PC-3 (cell line): Measurements from ENCODE around the gene AP5Z1. TPM values are rescaled to one million over a fixed set of nuclear protein-coding genes. Genes with fewer than 3 reads are reported as not detected.

Experiments
- ATAC-seq: fragments of 200-7000 bp; cut with Tn5 transposase; 2 replicates; pipeline ENCODE4 v1.9.1; 2020; ENCODE audit warnings: mild to moderate bottlenecking, moderate library complexity
- BruUV-seq: library from RNA; stranded (reverse); fragments of 400-500 nt; replicated peaks from 2 replicates; lab custom pipeline; 2021; lab: Mats Ljungman, UMichigan
- CTCF ChIA-PET: fragments of 300-600 bp; sonication (Branson Sonifier 250); formaldehyde crosslinking; loops from one replicate; lab custom pipeline; 2022; ENCODE audit warnings: antibody characterized with exemption; lab: Charles Lee
- POLR2A ChIA-PET: fragments of 300-600 bp; sonication (Branson Sonifier 250); formaldehyde crosslinking; loops from one replicate; lab custom pipeline; 2022; ENCODE audit warnings: antibody characterized with exemption; ENCODE audit not compliant: unreplicated experiment; lab: Charles Lee
- DNase-seq: peaks from one replicate; pipeline ENCODE4 v3.0.0-alpha.2; 2015
- H2AFZ ChIP-seq: fragments of 300-600 bp; sonication (generic); 2 replicates; pipeline ENCODE4 v1.6.0; 2016; ENCODE audit warnings: antibody characterized with exemption, low read length
- H3F3A ChIP-seq: fragments of 300-600 bp; sonication (generic); one replicate; pipeline ENCODE4 v1.6.0; 2017; ENCODE audit warnings: antibody characterized with exemption, low read length, control low read depth, mild to moderate bottlenecking; ENCODE audit not compliant: unreplicated experiment
- H3K27ac ChIP-seq: fragments of 300-600 bp; sonication (generic); 2 replicates; pipeline ENCODE4 v1.5.1; 2016; ENCODE audit warnings: mild to moderate bottlenecking, low read length
- H3K27me3 ChIP-seq: fragments of 300-600 bp; sonication (generic); 2 replicates; pipeline ENCODE4 v1.6.1; 2016; ENCODE audit warnings: low read length, mixed read lengths
- H3K36me3 ChIP-seq: fragments of 300-600 bp; sonication (generic); 2 replicates; pipeline ENCODE4 v1.6.1; 2016; ENCODE audit warnings: low read depth, mixed run types, low read length, mixed read lengths
- H3K4me1 ChIP-seq: fragments of 300-600 bp; sonication (generic); 2 replicates; pipeline ENCODE4 v1.5.1; 2016; ENCODE audit warnings: low read length; ENCODE audit not compliant: insufficient read depth
- H3K4me2 ChIP-seq: fragments of 300-600 bp; sonication (generic); 2 replicates; pipeline ENCODE4 v1.6.0; 2016; ENCODE audit warnings: low read length
- H3K4me3 ChIP-seq: fragments of 300-600 bp; sonication (generic); 2 replicates; pipeline ENCODE4 v1.5.1; 2016; ENCODE audit warnings: mild to moderate bottlenecking, low read length, mixed read lengths
- H3K79me2 ChIP-seq: fragments of 300-600 bp; sonication (generic); 2 replicates; pipeline ENCODE4 v1.6.1; 2017; ENCODE audit warnings: low read length, mixed read lengths
- H3K9ac ChIP-seq: fragments of 300-600 bp; sonication (generic); 2 replicates; pipeline ENCODE4 v1.6.0; 2016; ENCODE audit warnings: mild to moderate bottlenecking, low read length
- H3K9me2 ChIP-seq: fragments of 300-600 bp; sonication (generic); replicated peaks from 2 replicates; pipeline ENCODE4 v1.6.1; 2016; ENCODE audit warnings: mixed run types, low read length, mixed read lengths
- H3K9me3 ChIP-seq: fragments of 300-600 bp; sonication (generic); 2 replicates; pipeline ENCODE4 v1.6.1; 2016; ENCODE audit warnings: low read length, mixed read lengths
- H4K20me1 ChIP-seq: fragments of 300-600 bp; sonication (generic); 2 replicates; pipeline ENCODE4 v1.6.1; 2016; ENCODE audit warnings: low read length, mixed read lengths
- CTCF ChIP-seq: fragments of 300-600 bp; sonication (generic); conservative IDR thresholded peaks from 2 replicates; pipeline ENCODE4 v1.5.1; 2017; ENCODE audit warnings: antibody characterized with exemption, low read depth, mild to moderate bottlenecking, low read length
- EZH2 ChIP-seq: fragments of 300-600 bp; sonication (generic); IDR thresholded peaks from one replicate; pipeline ENCODE4 v1.6.1; 2017; ENCODE audit warnings: antibody characterized with exemption, mild to moderate bottlenecking, low read length; ENCODE audit not compliant: unreplicated experiment
- EZH2phosphoT487 ChIP-seq: fragments of 300-600 bp; sonication (generic); IDR thresholded peaks from 2 replicates; pipeline ENCODE4 v1.6.1; 2018; ENCODE audit warnings: mild to moderate bottlenecking, antibody characterized with exemption, low read length, borderline replicate concordance
- intact Hi-C: fragments of 100-400 bp; cut with micrococcal nuclease; formaldehyde crosslinking; loops from 2 replicates; pipeline ENCODE4 v1.9.0; 2023
- total RNA-seq: library from RNA; depleted of rRNA; stranded (reverse); fragments of >200 nt; gene quantifications from 2 replicates; pipeline ENCODE4 v1.2.3, GENCODE V29; 2014

Gene AP5Z1
- total RNA-seq, 1 experiment from 2014 or later: 36.6 TPM

- no peak overlapping the region for H3K4me3 ChIP-seq
- ATAC-seq (no peak), DNase-seq (no peak)
- H3K4me1 ChIP-seq: no peaks in the 10 kb centered on the region
- H2AFZ ChIP-seq: no peak overlapping the region
- intact Hi-C loops: no loop called here
- no peaks in the 10 kb centered on the region for H3K27me3 ChIP-seq
- H3K9me2 ChIP-seq: no peaks in the 10 kb centered on the region
- H3K27ac ChIP-seq: no peak overlapping the region
- H4K20me1 ChIP-seq: no peaks in the 10 kb centered on the region
- BruUV-seq: no TSS peak
- ChIA-PET CTCF (no interaction called here), POLR2A (no interaction called here)
- TF ChIP-seq CTCF: no peak
- TF ChIP-seq EZH2: no peak
- no peak for TF ChIP-seq EZH2phosphoT487
- no peaks in the 10 kb centered on the region for H3F3A ChIP-seq
- H3K79me2 ChIP-seq: no peaks in the 10 kb centered on the region
- no peak overlapping the region for H3K4me2 ChIP-seq
- H3K9me3 ChIP-seq: no peaks in the 10 kb centered on the region
- H3K36me3 ChIP-seq: peaks cover 7% of the 10 kb centered on the region; the same call in 1 of the 2 replicates
- no peak overlapping the region for H3K9ac ChIP-seq
Observed at GRCh38 chr7:4763794-4764185, 11.6 kb upstream of the AP5Z1 start.

- no peaks in the 10 kb centered on the region for H3K9me2 ChIP-seq
- no peak overlapping the region for H3K4me3 ChIP-seq
- no peaks in the 10 kb centered on the region for H3K4me1 ChIP-seq
- H3K36me3 ChIP-seq: peaks cover 7% of the 10 kb centered on the region; the same call in 1 of the 2 replicates
- H3K9me3 ChIP-seq: no peaks in the 10 kb centered on the region
- ChIA-PET CTCF (no interaction called here), POLR2A (interaction anchor here (0.6 kb wide), 1 partner anchor 76 kb away, joined by 3 read pairs; no protein-coding TSS in a partner anchor)
- no peaks in the 10 kb centered on the region for H4K20me1 ChIP-seq
- DNase-seq (no peak), ATAC-seq (no peak)
- H2AFZ ChIP-seq: no peak overlapping the region
- intact Hi-C loops: no loop called here
- TSS peak; percentile 1 for BruUV-seq
- H3F3A ChIP-seq: no peaks in the 10 kb centered on the region
- no peaks in the 10 kb centered on the region for H3K79me2 ChIP-seq
- TF ChIP-seq EZH2phosphoT487 (no peak), CTCF (no peak), EZH2 (no peak)
- H3K9ac ChIP-seq: no peak overlapping the region
- no peak overlapping the region for H3K4me2 ChIP-seq
- H3K27me3 ChIP-seq: no peaks in the 10 kb centered on the region
- no peak overlapping the region for H3K27ac ChIP-seq
Observed at GRCh38 chr7:4764402-4765007, 10.9 kb upstream of the AP5Z1 start.

- DNase-seq (no peak), ATAC-seq (no peak)
- POLR2A ChIA-PET: no interaction called here
- peaks cover 5% of the 10 kb centered on the region; the same call in 1 of the 2 replicates for H3K36me3 ChIP-seq
- H4K20me1 ChIP-seq: no peaks in the 10 kb centered on the region
- BruUV-seq: no TSS peak
- H3F3A ChIP-seq: no peaks in the 10 kb centered on the region
- no peaks in the 10 kb centered on the region for H3K79me2 ChIP-seq
- CTCF ChIA-PET: interaction anchor here (0.6 kb wide), 1 partner anchor 612 kb away, joined by 5 read pairs; no protein-coding TSS in a partner anchor
- H3K4me3 ChIP-seq: no peak overlapping the region
- intact Hi-C loops: no loop called here
- no peaks in the 10 kb centered on the region for H3K27me3 ChIP-seq
- H3K4me2 ChIP-seq: no peak overlapping the region
- no peak for TF ChIP-seq EZH2phosphoT487
- TF ChIP-seq CTCF: peak; percentile 28; the same call in 1 of the 2 replicates
- no peak overlapping the region for H2AFZ ChIP-seq
- no peaks in the 10 kb centered on the region for H3K4me1 ChIP-seq
- H3K27ac ChIP-seq: no peak overlapping the region
- no peaks in the 10 kb centered on the region for H3K9me3 ChIP-seq
- H3K9me2 ChIP-seq: no peaks in the 10 kb centered on the region
- H3K9ac ChIP-seq: no peak overlapping the region
Observed at GRCh38 chr7:4765776-4766490, 9.5 kb upstream of the AP5Z1 start.
